Measurements from ENCODE around the gene BCL7C. TPM values are rescaled to one million over a fixed set of nuclear protein-coding genes. Genes with fewer than 3 reads are reported as not detected.
A peak's percentile ranks its signal among the peaks of the same experiment; 100 is the strongest.

Gene BCL7C
- total and polyA plus RNA-seq, 2 of the 13 experiments (the other 11 are each of a cell fraction or from before 2014, with no cell fraction given): 17.7 to 33.8 TPM

GRCh38 chr16:30876867-30877266 lies 17.0 kb downstream of the BCL7C start (continued):
- TF ChIP-seq ZNF687 (CRISPR knock-in tag; IDR thresholded peaks at IDR 0.05) (peak; percentile 29; the same call in 1 of the 2 replicates), THYN1 (CRISPR knock-in tag; IDR thresholded peaks at IDR 0.05; ENCODE audit: borderline replicate concordance, low read depth) (no peak), NFKB2 (CRISPR knock-in tag; IDR thresholded peaks at IDR 0.05; ENCODE audit: borderline replicate concordance) (no peak), MTA1 (CRISPR knock-in tag; IDR thresholded peaks at IDR 0.05; ENCODE audit: borderline replicate concordance) (no peak), THRA (CRISPR knock-in tag; IDR thresholded peaks at IDR 0.05; ENCODE audit: borderline replicate concordance) (no peak), ZNF800 (CRISPR knock-in tag; IDR thresholded peaks at IDR 0.05) (no peak), ZNF503 (CRISPR knock-in tag; IDR thresholded peaks at IDR 0.05) (no peak), HOXA3 (CRISPR knock-in tag; IDR thresholded peaks at IDR 0.05) (peak; percentile 51; the same call in 1 of the 2 replicates), MIER2 (CRISPR knock-in tag; IDR thresholded peaks at IDR 0.05) (no peak), ZNF562 (CRISPR knock-in tag; IDR thresholded peaks at IDR 0.05; ENCODE audit: borderline replicate concordance) (no peak), SALL1 (CRISPR knock-in tag; IDR thresholded peaks at IDR 0.05) (peak; percentile 54; the same call in 1 of the 2 replicates), GMEB2 (CRISPR knock-in tag; IDR thresholded peaks at IDR 0.05; ENCODE audit: low read depth) (no peak), ARNT2 (CRISPR knock-in tag; IDR thresholded peaks at IDR 0.05; ENCODE audit: low read depth) (no peak), GZF1 (CRISPR knock-in tag; IDR thresholded peaks at IDR 0.05) (no peak)

Measured in HepG2 (cell line).